Measurements from ENCODE around the gene DMWD.

- TF ChIP-seq, protein P1, sequence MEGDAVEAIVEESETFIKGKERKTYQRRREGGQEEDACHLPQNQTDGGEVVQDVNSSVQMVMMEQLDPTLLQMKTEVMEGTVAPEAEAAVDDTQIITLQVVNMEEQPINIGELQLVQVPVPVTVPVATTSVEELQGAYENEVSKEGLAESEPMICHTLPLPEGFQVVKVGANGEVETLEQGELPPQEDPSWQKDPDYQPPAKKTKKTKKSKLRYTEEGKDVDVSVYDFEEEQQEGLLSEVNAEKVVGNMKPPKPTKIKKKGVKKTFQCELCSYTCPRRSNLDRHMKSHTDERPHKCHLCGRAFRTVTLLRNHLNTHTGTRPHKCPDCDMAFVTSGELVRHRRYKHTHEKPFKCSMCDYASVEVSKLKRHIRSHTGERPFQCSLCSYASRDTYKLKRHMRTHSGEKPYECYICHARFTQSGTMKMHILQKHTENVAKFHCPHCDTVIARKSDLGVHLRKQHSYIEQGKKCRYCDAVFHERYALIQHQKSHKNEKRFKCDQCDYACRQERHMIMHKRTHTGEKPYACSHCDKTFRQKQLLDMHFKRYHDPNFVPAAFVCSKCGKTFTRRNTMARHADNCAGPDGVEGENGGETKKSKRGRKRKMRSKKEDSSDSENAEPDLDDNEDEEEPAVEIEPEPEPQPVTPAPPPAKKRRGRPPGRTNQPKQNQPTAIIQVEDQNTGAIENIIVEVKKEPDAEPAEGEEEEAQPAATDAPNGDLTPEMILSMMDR (IDR thresholded peaks at IDR 0.05; ENCODE audit: low read depth, low read length, poor library complexity, severe bottlenecking) = no peak
- no peak for TF ChIP-seq EZH2phosphoT487 (IDR thresholded peaks at IDR 0.05; ENCODE audit: borderline replicate concordance, low read length)
Observed at GRCh38 chr19:45834970-45835369, 42.3 kb upstream of the DMWD start.
